ENCODE results near the gene RNF38. TPM values are rescaled to one million over a fixed set of nuclear protein-coding genes. Genes with fewer than 3 reads are reported as not detected.
A peak's percentile ranks its signal among the peaks of the same experiment; 100 is the strongest.
"Not testable (repeated sequence)": the region's sequence is repeated elsewhere in the genome, so short reads cannot be mapped to it uniquely, and the experiment has no call there.

The RNF38 gene
- polyA plus RNA-seq, 6 donors from 2014 or later: 21.8 to 30.7 (median 24.1) TPM

DNA sequence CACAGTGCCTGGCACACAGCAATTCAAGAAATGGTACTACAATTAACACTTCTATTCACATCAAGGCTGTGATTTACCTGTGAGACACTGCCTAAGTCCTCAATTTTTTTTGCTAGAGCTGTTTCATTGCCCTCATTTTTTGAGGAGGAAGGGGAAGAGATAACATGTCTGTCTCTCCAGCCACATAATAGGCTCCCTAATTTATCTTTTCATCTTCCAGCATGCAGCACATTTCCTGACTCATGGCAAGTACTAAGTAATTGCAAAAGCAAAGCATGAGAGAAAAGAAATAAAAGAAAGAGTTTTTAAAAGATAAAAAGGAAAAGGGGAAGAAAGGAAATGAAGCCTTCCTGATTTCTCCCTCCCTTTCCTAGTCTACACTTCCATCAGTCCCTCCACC, 26.9 kb upstream of the RNF38 start:
- peaks cover 0 to 3% (median 0%) of the 10 kb centered on the region in 7 donors for H3K9me3 Mint-ChIP-seq
- H3K27ac Mint-ChIP-seq: peak overlapping the region in 1 of 6 donors; percentile 74
- H3K4me3 Mint-ChIP-seq: no peak overlapping the region
- DNase-seq: no peak
- no peaks in the 10 kb centered on the region for H3K27me3 Mint-ChIP-seq
- no peak for ATAC-seq (ENCODE audit: low read depth in 2 of 2)
- peaks cover 0 to 28% of the 10 kb centered on the region in 2 donors for H3K36me3 Mint-ChIP-seq
- H3K4me1 Mint-ChIP-seq: peaks cover 4 to 13% (median 10%) of the 10 kb centered on the region in 3 donors

DNA sequence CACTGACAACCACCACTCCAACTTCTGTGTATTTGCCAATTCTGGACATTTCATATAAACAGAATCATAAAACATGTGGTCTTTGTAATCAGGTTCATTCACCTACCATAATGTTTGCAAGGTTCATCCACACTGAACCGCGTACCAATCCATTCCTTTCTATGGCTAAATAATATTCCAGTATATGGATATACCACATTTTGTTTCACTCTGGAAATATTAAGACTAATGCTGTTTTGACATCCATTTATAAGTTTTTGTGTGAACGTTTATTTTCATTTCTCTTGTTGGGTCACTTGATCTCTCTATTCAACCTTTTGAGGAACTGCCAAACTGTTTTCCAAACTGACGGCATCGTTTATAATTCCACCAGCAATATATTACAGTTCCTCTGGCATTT, 26.3 kb upstream of the RNF38 start:
- peaks cover 0 to 3% (median 0%) of the 10 kb centered on the region in 7 donors for H3K9me3 Mint-ChIP-seq
- DNase-seq (no peak), ATAC-seq (ENCODE audit: low read depth in 2 of 2) (no peak)
- no peak overlapping the region for H3K27ac Mint-ChIP-seq
- H3K36me3 Mint-ChIP-seq: peaks cover 0 to 28% of the 10 kb centered on the region in 2 donors
- H3K4me1 Mint-ChIP-seq: peaks cover 4 to 13% (median 10%) of the 10 kb centered on the region in 3 donors
- H3K4me3 Mint-ChIP-seq: no peak overlapping the region
- H3K27me3 Mint-ChIP-seq: no peaks in the 10 kb centered on the region

DNA sequence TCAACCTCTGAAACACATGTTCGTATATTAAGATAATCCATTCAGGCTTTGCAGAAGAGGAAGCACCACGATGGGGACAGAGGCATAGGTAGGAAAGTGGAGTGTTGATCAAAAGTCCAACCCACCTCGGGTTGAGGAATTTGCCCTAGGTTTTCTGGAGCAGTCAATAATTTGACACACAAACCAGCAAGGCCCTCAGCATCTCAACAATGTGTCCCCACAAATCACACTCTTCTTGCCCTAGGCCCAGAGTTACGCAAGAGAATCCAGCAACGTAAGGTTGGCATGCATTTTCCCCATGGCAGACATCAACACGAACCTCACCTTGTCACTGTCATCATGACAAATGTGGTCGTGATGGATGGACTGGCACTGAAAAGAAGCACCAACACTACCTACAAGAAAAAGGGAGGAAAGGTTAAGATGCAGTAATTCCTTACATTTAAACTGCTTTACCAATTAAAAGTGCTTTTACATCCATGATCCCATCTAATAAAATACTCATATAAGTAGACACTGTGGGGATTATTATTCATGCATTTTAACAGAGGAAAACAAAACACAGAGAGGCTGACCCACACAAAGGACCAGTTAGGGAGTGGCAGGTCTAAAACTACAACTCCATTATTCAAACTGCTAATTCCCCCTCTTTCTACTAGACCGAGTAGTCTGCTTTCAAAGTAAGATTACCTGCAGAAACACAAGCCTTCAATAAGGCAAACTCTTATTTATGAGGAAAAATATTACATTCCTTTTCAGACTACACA, 24.4 kb upstream of the RNF38 start:
- Mint-ChIP-seq H3K27me3 (no peaks in the 10 kb centered on the region), H3K4me1 (peaks cover 4 to 14% (median 6%) of the 10 kb centered on the region in 3 donors), H3K36me3 (peaks cover 8 to 20% of the 10 kb centered on the region in 2 donors), H3K4me3 (no peak overlapping the region), H3K27ac (peak overlapping the region in 1 of 6 donors; percentile 62), H3K9me3 (peaks cover 0 to 3% (median 0%) of the 10 kb centered on the region in 7 donors)
- ATAC-seq (ENCODE audit: low read depth in 2 of 2) (no peak), DNase-seq (no peak)

GRCh38 chr9:36423206-36423605, 23.1 kb upstream of the RNF38 start:
- no peak for ATAC-seq (ENCODE audit: low read depth in 2 of 2)
- Mint-ChIP-seq H3K9me3 (peaks cover 0 to 3% (median 0%) of the 10 kb centered on the region in 7 donors), H3K27ac (peak overlapping the region in 2 of 6 donors; percentile 2 to 35)

DNA sequence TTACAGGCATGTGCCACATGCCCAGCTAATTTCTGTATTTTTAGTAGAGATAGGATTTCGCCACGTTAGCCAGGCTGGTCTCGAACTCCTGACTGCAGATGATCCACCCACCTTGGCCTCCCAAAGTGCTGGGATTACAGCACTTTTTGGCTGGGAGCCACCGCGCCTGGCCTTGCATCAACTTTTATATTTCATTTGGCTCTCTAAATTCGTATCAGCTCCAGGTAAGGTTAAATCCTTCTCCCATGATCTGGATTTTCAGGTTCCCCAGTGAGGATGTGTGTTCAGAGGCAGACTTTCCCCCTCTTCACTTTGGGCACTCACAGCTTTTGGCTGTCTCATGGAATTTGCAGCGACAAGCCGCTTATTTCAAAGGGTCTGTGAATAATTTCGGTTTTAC, 16.8 kb upstream of the RNF38 start:
- H3K27me3 Mint-ChIP-seq: no peaks in the 10 kb centered on the region
- ATAC-seq (ENCODE audit: low read depth in 2 of 2): no peak
- no peak overlapping the region for H3K4me3 Mint-ChIP-seq
- no peak overlapping the region for H3K27ac Mint-ChIP-seq
- DNase-seq: no peak
- H3K4me1 Mint-ChIP-seq: peaks cover 0 to 14% (median 11%) of the 10 kb centered on the region in 3 donors
- no peaks in the 10 kb centered on the region for H3K9me3 Mint-ChIP-seq
- H3K36me3 Mint-ChIP-seq: peaks cover 8% of the 10 kb centered on the region in 2 donors

More at GRCh38 chr9:36423206-36423605, 23.1 kb upstream of the RNF38 start:
- no peaks in the 10 kb centered on the region for H3K27me3 Mint-ChIP-seq
- peaks cover 8 to 20% of the 10 kb centered on the region in 2 donors for H3K36me3 Mint-ChIP-seq
- no peak for DNase-seq
- H3K4me1 Mint-ChIP-seq: peaks cover 4 to 12% (median 6%) of the 10 kb centered on the region in 3 donors
- no peak overlapping the region for H3K4me3 Mint-ChIP-seq

- ATAC-seq (ENCODE audit: low read depth in 2 of 2) (no peak), DNase-seq (no peak)
- Mint-ChIP-seq H3K4me3 (peak overlapping the region in 1 of 8 donors; percentile 47), H3K36me3 (peaks cover 8% of the 10 kb centered on the region in 2 donors), H3K9me3 (no peaks in the 10 kb centered on the region), H3K27me3 (no peaks in the 10 kb centered on the region), H3K27ac (peak overlapping the region in 4 of 6 donors; percentile 30 to 54 (median 44)), H3K4me1 (peaks cover 0 to 16% (median 11%) of the 10 kb centered on the region in 3 donors)
Observed at GRCh38 chr9:36415822-36416525, 15.9 kb upstream of the RNF38 start.

- DNase-seq; ATAC-seq (ENCODE audit: low read depth in 2 of 2); H3K36me3 Mint-ChIP-seq; H3K9me3 Mint-ChIP-seq; H3K27me3 Mint-ChIP-seq: not testable (repeated sequence)
- H3K4me1 Mint-ChIP-seq: peaks cover 11 to 26% (median 14%) of the 10 kb centered on the region in 3 donors
- H3K27ac Mint-ChIP-seq: peak overlapping the region in 1 of 6 donors; percentile 39
- H3K4me3 Mint-ChIP-seq: peak overlapping the region in 1 of 8 donors; percentile 6
Observed at GRCh38 chr9:36411410-36411809, 11.3 kb upstream of the RNF38 start.

- H3K4me1 Mint-ChIP-seq: peaks cover 11 to 18% (median 13%) of the 10 kb centered on the region in 3 donors
- H3K4me3 Mint-ChIP-seq; H3K36me3 Mint-ChIP-seq; H3K9me3 Mint-ChIP-seq; H3K27me3 Mint-ChIP-seq; ATAC-seq (ENCODE audit: low read depth in 2 of 2); DNase-seq: not testable (repeated sequence)
- H3K27ac Mint-ChIP-seq: peak overlapping the region in 5 of 6 donors; percentile 8 to 76 (median 49)
Observed at GRCh38 chr9:36409076-36409475, 9.0 kb upstream of the RNF38 start.

DNA sequence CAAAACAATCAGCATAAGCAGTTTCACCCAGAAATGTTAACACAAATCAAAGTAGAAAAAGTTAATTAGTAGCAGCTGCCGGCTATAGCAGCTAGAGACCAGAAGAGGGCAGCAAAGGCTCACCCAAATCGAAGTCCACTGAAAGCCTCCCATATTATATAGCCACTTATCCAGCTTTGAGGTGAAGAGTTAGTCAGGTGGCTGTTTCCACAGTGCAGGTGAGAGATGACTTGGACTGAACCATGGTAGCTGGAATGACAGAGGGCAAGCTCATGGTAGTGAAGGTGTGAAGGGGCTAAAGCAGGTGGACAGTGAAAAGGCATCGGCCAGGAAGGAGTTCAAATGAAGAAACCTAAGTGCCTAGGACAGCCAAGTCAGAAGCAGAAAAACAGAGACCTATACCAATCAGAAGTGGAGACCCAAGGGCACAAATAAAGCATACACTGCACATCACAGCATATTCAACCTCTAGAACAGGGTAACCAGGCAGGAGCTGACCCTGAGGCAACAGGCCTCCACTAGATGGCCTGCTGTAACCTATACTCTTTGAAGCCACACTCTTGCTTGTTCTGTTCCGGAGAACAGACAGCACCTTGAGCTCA, 7.2 kb upstream of the RNF38 start:
- ATAC-seq (ENCODE audit: low read depth in 2 of 2): peak; percentile 81 to 82
- Mint-ChIP-seq H3K27me3 (no peaks in the 10 kb centered on the region), H3K4me1 (peaks cover 9 to 15% (median 11%) of the 10 kb centered on the region in 3 donors), H3K9me3 (no peaks in the 10 kb centered on the region), H3K36me3 (no peaks in the 10 kb centered on the region), H3K27ac (peak overlapping the region in 5 of 6 donors; percentile 0 to 91 (median 12)), H3K4me3 (no peak overlapping the region)
- DNase-seq: peak; percentile 61

DNA sequence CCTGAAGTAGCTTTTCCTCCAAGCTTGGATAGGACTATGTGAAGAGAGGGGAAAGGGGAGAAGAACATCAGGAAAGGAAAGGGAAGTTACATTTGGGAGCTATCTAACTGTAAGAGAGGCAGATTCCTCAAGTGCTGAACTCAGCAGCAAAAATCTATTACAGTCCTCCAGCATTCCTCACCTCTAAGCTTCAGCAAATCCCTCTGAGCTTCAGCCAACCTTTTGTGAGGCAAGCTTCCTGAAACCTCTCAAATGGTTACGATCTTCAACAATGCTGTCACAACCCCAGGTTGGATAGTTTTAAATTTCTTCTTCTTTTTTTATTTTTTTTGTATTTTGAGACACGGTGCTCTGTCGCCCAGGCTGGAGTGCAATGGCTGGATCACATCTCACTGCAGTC, 2.5 kb upstream of the RNF38 start:
- ATAC-seq (ENCODE audit: low read depth in 2 of 2): no peak
- Mint-ChIP-seq H3K27me3 (no peaks in the 10 kb centered on the region), H3K4me3 (peak overlapping the region in 7 of 8 donors; percentile 26 to 96 (median 45)), H3K36me3 (no peaks in the 10 kb centered on the region), H3K4me1 (peaks cover 18 to 30% (median 29%) of the 10 kb centered on the region in 3 donors), H3K27ac (peak overlapping the region in 4 of 6 donors; percentile 6 to 95 (median 74)), H3K9me3 (no peaks in the 10 kb centered on the region)
- DNase-seq: no peak

DNA sequence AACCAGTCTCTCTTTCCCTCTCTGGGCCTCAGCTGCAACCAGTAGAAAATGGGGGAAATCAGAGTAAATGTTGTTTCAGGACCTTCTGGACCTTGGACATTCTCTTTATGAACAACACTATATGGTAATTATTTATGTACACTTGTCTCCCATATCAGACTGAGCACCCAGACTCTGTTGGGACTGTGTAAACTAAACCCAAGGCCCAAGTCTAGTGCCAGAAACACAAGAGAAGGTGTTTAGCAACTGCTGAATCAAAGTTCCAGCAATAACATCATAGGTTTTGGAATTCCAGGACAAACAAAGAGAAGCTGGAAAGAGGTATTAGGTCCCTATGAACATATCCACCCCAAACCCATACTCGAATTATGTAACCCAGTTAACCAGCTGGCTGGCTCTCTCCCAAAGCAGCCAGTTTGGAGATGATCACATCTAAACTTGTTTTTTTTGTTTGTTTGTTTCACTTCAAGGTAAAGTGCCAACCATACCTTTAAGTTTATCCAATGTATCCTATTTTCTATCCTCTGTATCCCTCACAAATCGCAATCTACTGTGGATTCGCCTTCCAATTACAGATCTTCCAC, 1.9 kb upstream of the RNF38 start:
- Mint-ChIP-seq H3K9me3 (no peaks in the 10 kb centered on the region), H3K4me1 (peaks cover 12 to 26% (median 24%) of the 10 kb centered on the region in 3 donors)
- no peak for DNase-seq

DNA sequence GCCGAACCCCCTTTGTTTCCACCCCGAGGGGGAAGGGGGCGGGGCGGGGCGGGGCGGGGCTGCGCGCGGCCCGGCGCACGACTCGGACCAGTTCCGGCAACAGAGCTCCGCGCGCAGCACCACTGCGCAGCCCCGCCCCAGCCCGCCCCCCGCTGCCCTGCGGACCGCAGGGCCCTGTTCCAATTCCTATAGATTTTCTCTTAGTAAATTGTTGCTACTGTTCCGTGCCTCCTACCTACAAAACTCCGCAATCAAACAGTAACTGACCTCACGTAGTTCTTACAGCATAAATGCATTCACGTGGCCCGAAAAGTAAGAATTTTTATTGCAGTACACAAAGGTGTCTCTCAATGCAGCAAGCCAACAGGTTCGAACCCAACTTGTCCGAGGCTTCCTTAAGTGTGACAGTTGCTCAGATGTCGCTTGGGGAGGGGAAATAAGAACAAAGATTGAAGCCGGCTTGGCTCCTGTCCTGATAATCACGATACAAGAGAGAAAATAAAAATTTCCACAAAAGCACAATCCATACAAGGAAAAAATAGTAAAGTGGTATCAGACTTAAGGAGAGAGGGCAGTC, 1.2 kb upstream of the RNF38 start:
- Mint-ChIP-seq H3K27me3 (no peaks in the 10 kb centered on the region), H3K36me3 (no peaks in the 10 kb centered on the region), H3K4me3 (peak overlapping the region; percentile 78 to 97 (median 94)), H3K9me3 (no peaks in the 10 kb centered on the region), H3K27ac (peak overlapping the region; percentile 93 to 99 (median 96)), H3K4me1 (peaks cover 9 to 28% (median 23%) of the 10 kb centered on the region in 3 donors)
- ATAC-seq (ENCODE audit: low read depth in 2 of 2) (peak; percentile 60 to 64), DNase-seq (no peak)

More for the DNA sequence above, 1.9 kb upstream of the RNF38 start:
- no peak for ATAC-seq (ENCODE audit: low read depth in 2 of 2)
- Mint-ChIP-seq H3K27me3 (no peaks in the 10 kb centered on the region), H3K4me3 (peak overlapping the region in 6 of 8 donors; percentile 42 to 96 (median 86)), H3K36me3 (no peaks in the 10 kb centered on the region), H3K27ac (peak overlapping the region; percentile 6 to 97 (median 94))

All from naive B cell (primary cell).